IMR-90 (cell line): ENCODE data around the gene C1QTNF1. TPM values are rescaled to one million over a fixed set of nuclear protein-coding genes. Genes with fewer than 3 reads are reported as not detected.

Experiments used
- ATAC-seq: fragments of 200-7000 bp; cut with Tn5 transposase; 2 replicates; pipeline ENCODE4 v1.9.1; 2020; ENCODE audit warnings: low read depth, mild to moderate bottlenecking, moderate library complexity
- BruUV-seq: library from RNA; stranded (reverse); fragments of 400-500 nt; replicated peaks from 2 replicates; lab custom pipeline; 2021; lab: Mats Ljungman, UMichigan
- CTCF ChIA-PET: fragments of 300-600 bp; formaldehyde crosslinking; extraction: SDS; loops from one replicate; lab custom pipeline; 2021; ENCODE audit warnings: antibody characterized with exemption; lab: Yijun Ruan, JAX
- POLR2A ChIA-PET: fragments of 300-600 bp; sonication (Branson Sonifier 250); formaldehyde crosslinking; loops from one replicate; lab custom pipeline; 2022; ENCODE audit warnings: antibody characterized with exemption; ENCODE audit not compliant: unreplicated experiment; lab: Charles Lee
- DNase-seq: peaks from one replicate; pipeline ENCODE4 v3.0.0; 2013
- H2AFZ ChIP-seq: replicated peaks from 2 replicates; pipeline ENCODE3; 2013; ENCODE audit warnings: low read length, mild to moderate bottlenecking; ENCODE audit not compliant: poor library complexity
- H2AK5ac ChIP-seq: 2 replicates; pipeline ENCODE4 v1.6.1; 2013; ENCODE audit warnings: low read depth, low read length, inconsistent platforms
- H2AK9ac ChIP-seq: replicated peaks from 2 replicates; pipeline ENCODE3; 2013; ENCODE audit warnings: mild to moderate bottlenecking, low read depth, low read length, moderate library complexity; ENCODE audit not compliant: poor library complexity
- H2BK120ac ChIP-seq: 2 replicates; pipeline ENCODE4 v1.6.1; 2013; ENCODE audit warnings: low read depth, low read length, inconsistent platforms
- H2BK15ac ChIP-seq: 3 replicates; pipeline ENCODE4 v1.6.1; 2013; ENCODE audit warnings: low read depth, low read length, inconsistent platforms
- H2BK20ac ChIP-seq: 2 replicates; pipeline ENCODE4 v1.6.1; 2013; ENCODE audit warnings: low read depth, mild to moderate bottlenecking, inconsistent platforms, low read length, moderate library complexity
- H2BK5ac ChIP-seq: 2 replicates; pipeline ENCODE4 v1.6.1; 2013; ENCODE audit warnings: mild to moderate bottlenecking, low read depth, low read length, inconsistent platforms; ENCODE audit not compliant: poor library complexity, severe bottlenecking
- H3K14ac ChIP-seq: replicated peaks from 2 replicates; pipeline ENCODE4 v1.6.1; 2013; ENCODE audit warnings: low read depth, low read length, inconsistent platforms
- H3K18ac ChIP-seq: 2 replicates; pipeline ENCODE4 v1.6.1; 2013; ENCODE audit warnings: low read depth, low read length, control low read depth
- H3K23ac ChIP-seq: 2 replicates; pipeline ENCODE4 v1.6.1; 2013; ENCODE audit warnings: low read depth, low read length, inconsistent platforms
- H3K27ac ChIP-seq: 2 replicates; pipeline ENCODE4 v1.5.1; 2013; ENCODE audit warnings: mild to moderate bottlenecking, control low read depth, low read length; ENCODE audit not compliant: insufficient read depth
- H3K27me3 ChIP-seq: 2 replicates; pipeline ENCODE4 v1.6.1; 2013; ENCODE audit warnings: low read length; ENCODE audit not compliant: control insufficient read depth, insufficient read depth
- H3K36me3 ChIP-seq: 2 replicates; pipeline ENCODE4 v1.6.1; 2013; ENCODE audit warnings: low read length, mixed read lengths; ENCODE audit not compliant: control insufficient read depth, insufficient read depth
- H3K4ac ChIP-seq: 2 replicates; pipeline ENCODE4 v1.6.1; 2013; ENCODE audit warnings: low read depth, low read length, inconsistent platforms
- H3K4me1 ChIP-seq: 2 replicates; pipeline ENCODE4 v1.6.1; 2013; ENCODE audit warnings: low read length, mixed read lengths; ENCODE audit not compliant: control insufficient read depth, insufficient read depth
- H3K4me2 ChIP-seq: 2 replicates; pipeline ENCODE4 v1.6.1; 2013; ENCODE audit warnings: low read depth, mild to moderate bottlenecking, control low read depth, low read length, moderate library complexity
- H3K4me3 ChIP-seq: 2 replicates; pipeline ENCODE4 v1.5.1; 2013; ENCODE audit warnings: low read depth, mild to moderate bottlenecking, control low read depth, low read length, moderate library complexity; ENCODE audit not compliant: insufficient read depth
- H3K56ac ChIP-seq: 2 replicates; pipeline ENCODE4 v1.6.1; 2013; ENCODE audit warnings: low read length, inconsistent platforms; ENCODE audit not compliant: insufficient read depth; ENCODE audit errors: extremely low read depth
- H3K79me1 ChIP-seq, 2 experiments: 2 replicates each; pipeline ENCODE4 v1.6.1; 2013; ENCODE audit warnings: low read length in 2 of 2, inconsistent platforms in 1 of 2, low read depth in 1 of 2
- H3K9ac ChIP-seq: 2 replicates; pipeline ENCODE4 v1.6.1; 2013; ENCODE audit warnings: low read depth, low read length, control low read depth
- H3K9me1 ChIP-seq: 2 replicates; pipeline ENCODE4 v1.6.1; 2013; ENCODE audit warnings: low read length, inconsistent platforms; ENCODE audit not compliant: insufficient read depth
- H3K9me3 ChIP-seq: 2 replicates; pipeline ENCODE4 v1.6.1; 2013; ENCODE audit warnings: low read length; ENCODE audit not compliant: control insufficient read depth, insufficient read depth
- H4K20me1 ChIP-seq: 2 replicates; pipeline ENCODE4 v1.6.1; 2013; ENCODE audit warnings: low read length, inconsistent platforms; ENCODE audit not compliant: insufficient read depth
- H4K5ac ChIP-seq: 2 replicates; pipeline ENCODE4 v1.6.1; 2013; ENCODE audit warnings: mild to moderate bottlenecking, low read depth, low read length, control low read depth
- H4K8ac ChIP-seq, 2 experiments: 2 replicates each; pipeline ENCODE4 v1.6.1; 2013; ENCODE audit warnings: low read depth in 2 of 2, low read length in 2 of 2, control low read depth in 1 of 2, inconsistent platforms in 1 of 2
- H4K91ac ChIP-seq: 2 replicates; pipeline ENCODE4 v1.6.1; 2013; ENCODE audit warnings: low read depth, low read length, inconsistent platforms; ENCODE audit not compliant: insufficient read depth
- BHLHE40 ChIP-seq: fragments of 150-350 bp; IDR thresholded peaks from 2 replicates; pipeline ENCODE4 v1.6.1; 2016; ENCODE audit warnings: mild to moderate bottlenecking, low read depth, low read length
- CEBPB ChIP-seq: IDR thresholded peaks from 2 replicates; pipeline ENCODE4 v1.6.1; 2012; ENCODE audit warnings: low read depth, low read length, improper control_type of control experiment
- CHD1 ChIP-seq: IDR thresholded peaks from 2 replicates; pipeline ENCODE4 v1.6.1; 2012; ENCODE audit warnings: low read depth, low read length, improper control_type of control experiment
- ELK1 ChIP-seq: fragments of 150-350 bp; IDR thresholded peaks from 2 replicates; pipeline ENCODE4 v1.6.1; 2016; ENCODE audit warnings: low read depth, mild to moderate bottlenecking, low read length, moderate library complexity, borderline replicate concordance
- FOS ChIP-seq: fragments of 150-350 bp; IDR thresholded peaks from 2 replicates; pipeline ENCODE4 v1.6.1; 2016; ENCODE audit warnings: low read depth, low read length
- MAFK ChIP-seq: IDR thresholded peaks from 2 replicates; pipeline ENCODE4 v1.6.1; 2012; ENCODE audit warnings: low read depth, low read length, improper control_type of control experiment
- MAZ ChIP-seq: IDR thresholded peaks from 2 replicates; pipeline ENCODE4 v1.6.1; 2012; ENCODE audit warnings: low read depth, mild to moderate bottlenecking, low read length, improper control_type of control experiment, moderate library complexity, borderline replicate concordance
- MXI1 ChIP-seq: IDR thresholded peaks from 2 replicates; pipeline ENCODE4 v1.6.1; 2012; ENCODE audit warnings: low read depth, mild to moderate bottlenecking, low read length, moderate library complexity, borderline replicate concordance
- NFE2L2 ChIP-seq: fragments of 150-350 bp; IDR thresholded peaks from 2 replicates; pipeline ENCODE4 v1.6.1; 2016; ENCODE audit warnings: low read depth, mild to moderate bottlenecking, low read length
- POLR2A ChIP-seq: IDR thresholded peaks from 2 replicates; pipeline ENCODE4 v1.6.1; 2012; ENCODE audit warnings: mild to moderate bottlenecking, low read depth, low read length
- RAD21 ChIP-seq: IDR thresholded peaks from 2 replicates; pipeline ENCODE4 v1.6.1; 2012; ENCODE audit warnings: low read length, improper control_type of control experiment
- RCOR1 ChIP-seq: IDR thresholded peaks from 2 replicates; pipeline ENCODE4 v1.6.1; 2012; ENCODE audit warnings: mild to moderate bottlenecking, low read length, improper control_type of control experiment; ENCODE audit not compliant: insufficient replicate concordance
- RFX5 ChIP-seq: IDR thresholded peaks from 2 replicates; pipeline ENCODE4 v1.8.0; 2012; ENCODE audit warnings: low read depth, mild to moderate bottlenecking, low read length, moderate library complexity
- SMC3 ChIP-seq: fragments of 150-350 bp; IDR thresholded peaks from 2 replicates; pipeline ENCODE4 v1.6.1; 2016; ENCODE audit warnings: low read depth, mild to moderate bottlenecking, antibody characterized with exemption, low read length, moderate library complexity
- USF2 ChIP-seq: fragments of 150-350 bp; IDR thresholded peaks from 2 replicates; pipeline ENCODE4 v1.6.1; 2017; ENCODE audit warnings: mild to moderate bottlenecking, antibody characterized with exemption, low read length, low read depth
- WGBS, 2 experiments: methylation state at CpG; one replicate each; pipeline versions ENCODE4 v1.1.5 to v1.1.7; 2013; ENCODE audit warnings: missing lambda C conversion rate in 2 of 2; ENCODE audit not compliant: insufficient read length in 1 of 2; ENCODE audit errors: extremely low coverage in 2 of 2; 5-methylcytosine and 5-hydroxymethylcytosine counted together
- dilution Hi-C: fragments of 300-500 bp; cut with HindIII; formaldehyde crosslinking; loops from one replicate; pipeline ENCODE4 v1.14.3; 2018; ENCODE audit warnings: low sequenced_read_pairs; ENCODE audit not compliant: unreplicated experiment
- in situ Hi-C: fragments of 300-500 bp; cut with MboI; formaldehyde crosslinking; loops from 3 replicates; pipeline ENCODE4 v1.14.3; 2019; ENCODE audit warnings: low sequenced_read_pairs, inconsistent platforms, mixed read lengths
- intact Hi-C: fragments of 100-400 bp; cut with micrococcal nuclease; formaldehyde crosslinking; loops from 2 replicates; pipeline ENCODE4 v1.10.0; 2022
- polyA plus RNA-seq, 3 experiments: library from polyadenylated mRNA; depleted of rRNA; stranded (reverse); fragments of >200 nt; gene quantifications; 2 replicates each; pipeline ENCODE4 v1.2.3, GENCODE V29; 2012; ENCODE audit warnings: low replicate concordance in 1 of 3
- total RNA-seq: library from RNA; depleted of rRNA; stranded (reverse); fragments of >200 nt; gene quantifications from 2 replicates; pipeline ENCODE4 v1.2.3, GENCODE V29; 2012
- TF ChIP-seq, protein P1 (sequence below): conservative IDR thresholded peaks from 2 replicates; pipeline ENCODE4 v1.5.1; 2012; ENCODE audit warnings: mild to moderate bottlenecking, low read depth, low read length, improper control_type of control experiment

C1QTNF1 gene
- total and polyA plus RNA-seq, 2 of the 4 experiments (the other 2 are of a cell fraction) = 3.4 to 8.4 TPM

GRCh38 chr17:79053251-79053925 lies 29.4 kb downstream of the C1QTNF1 start:
- no peak overlapping the region for H4K91ac ChIP-seq
- no peaks in the 10 kb centered on the region; the same call in 1 of the 2 replicates for H4K20me1 ChIP-seq
- POLR2A ChIA-PET = no interaction called here
- H3K9me1 ChIP-seq = peaks cover 7% of the 10 kb centered on the region; the same call in 1 of the 2 replicates
- H3K9ac ChIP-seq = no peak overlapping the region
- no peak overlapping the region for H2BK15ac ChIP-seq
- no peak overlapping the region for H3K18ac ChIP-seq
- no peak overlapping the region for H3K27ac ChIP-seq
- no peak overlapping the region for H2BK120ac ChIP-seq
- CTCF ChIA-PET = interaction anchor here (1.2 to 1.4 kb wide), 2 partner anchors 8 to 12 kb away, joined by 4 to 5 read pairs; no protein-coding TSS in a partner anchor
- no peaks in the 10 kb centered on the region for H3K27me3 ChIP-seq
- no peaks in the 10 kb centered on the region for H3K36me3 ChIP-seq
- H3K4ac ChIP-seq = no peak overlapping the region
- H2AK9ac ChIP-seq = no peak overlapping the region
- H2AK5ac ChIP-seq = no peak overlapping the region
- no TSS peak for BruUV-seq
- H3K79me1 ChIP-seq = no peaks in the 10 kb centered on the region
- H3K4me3 ChIP-seq = no peak overlapping the region
- no peak overlapping the region for H4K5ac ChIP-seq
- ATAC-seq (no peak), DNase-seq (peak; percentile 31)
- no peak overlapping the region for H3K4me2 ChIP-seq
- in situ Hi-C loops (no loop called here), intact Hi-C loops (no loop called here), dilution Hi-C loops (no loop called here)
- H3K56ac ChIP-seq = no peak overlapping the region
- 60% methylated on average over 1 of the region's 2 CpGs; no CpG with 5 or more reads in 1 of the 2 experiments for WGBS, 2 experiments
- H3K9me3 ChIP-seq = peaks cover 2% of the 10 kb centered on the region; the same call in 1 of the 2 replicates
- no peak overlapping the region for H3K14ac ChIP-seq
- no peak overlapping the region for H2BK20ac ChIP-seq
- H3K4me1 ChIP-seq = no peaks in the 10 kb centered on the region
- H4K8ac ChIP-seq = no peak overlapping the region
- H3K23ac ChIP-seq = no peak overlapping the region
- TF ChIP-seq RAD21 (no peak), SMC3 (no peak), RCOR1 (no peak), NFE2L2 (no peak), BHLHE40 (no peak), MXI1 (no peak), FOS (no peak), CEBPB (no peak), RFX5 (no peak), ELK1 (no peak), MAZ (no peak), USF2 (no peak), MAFK (no peak), POLR2A (no peak), CHD1 (no peak)
- TF ChIP-seq, protein P1, sequence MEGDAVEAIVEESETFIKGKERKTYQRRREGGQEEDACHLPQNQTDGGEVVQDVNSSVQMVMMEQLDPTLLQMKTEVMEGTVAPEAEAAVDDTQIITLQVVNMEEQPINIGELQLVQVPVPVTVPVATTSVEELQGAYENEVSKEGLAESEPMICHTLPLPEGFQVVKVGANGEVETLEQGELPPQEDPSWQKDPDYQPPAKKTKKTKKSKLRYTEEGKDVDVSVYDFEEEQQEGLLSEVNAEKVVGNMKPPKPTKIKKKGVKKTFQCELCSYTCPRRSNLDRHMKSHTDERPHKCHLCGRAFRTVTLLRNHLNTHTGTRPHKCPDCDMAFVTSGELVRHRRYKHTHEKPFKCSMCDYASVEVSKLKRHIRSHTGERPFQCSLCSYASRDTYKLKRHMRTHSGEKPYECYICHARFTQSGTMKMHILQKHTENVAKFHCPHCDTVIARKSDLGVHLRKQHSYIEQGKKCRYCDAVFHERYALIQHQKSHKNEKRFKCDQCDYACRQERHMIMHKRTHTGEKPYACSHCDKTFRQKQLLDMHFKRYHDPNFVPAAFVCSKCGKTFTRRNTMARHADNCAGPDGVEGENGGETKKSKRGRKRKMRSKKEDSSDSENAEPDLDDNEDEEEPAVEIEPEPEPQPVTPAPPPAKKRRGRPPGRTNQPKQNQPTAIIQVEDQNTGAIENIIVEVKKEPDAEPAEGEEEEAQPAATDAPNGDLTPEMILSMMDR = no peak
- peak overlapping the region; percentile 67 for H2AFZ ChIP-seq
- no peak overlapping the region for H2BK5ac ChIP-seq
